A549 (cell line): ENCODE results near the gene SGSM1.
A peak's percentile ranks its signal among the peaks of the same experiment; 100 is the strongest.

Experiments
- CHD4 ChIP-seq: fragments of 200-600 bp; sonication (generic); IDR thresholded peaks from 2 replicates; pipeline ENCODE4 v1.6.1; 2016; ENCODE audit warnings: antibody characterized with exemption, mild to moderate bottlenecking, borderline replicate concordance
- EP300 ChIP-seq, 2 experiments: fragments of >200 bp; sonication (Bioruptor Twin); formaldehyde crosslinking; IDR thresholded peaks; 2 replicates in 1 of 2; 3 replicates in 1 of 2; pipeline ENCODE4 v1.6.1; 2016 to 2017
- HMGXB4 ChIP-seq: fragments of 250-450 bp; sonication (Bioruptor Pico); IDR thresholded peaks from 2 replicates; pipeline ENCODE4 v1.5.0; 2021; ENCODE audit warnings: mild to moderate bottlenecking, moderate library complexity, borderline replicate concordance
- JUNB ChIP-seq: fragments of >200 bp; sonication (Bioruptor Twin); formaldehyde crosslinking; IDR thresholded peaks from 2 replicates; pipeline ENCODE4 v1.6.1; 2016
- KDM1A ChIP-seq: fragments of 200-600 bp; sonication (generic); IDR thresholded peaks from 2 replicates; pipeline ENCODE4 v1.6.1; 2016; ENCODE audit warnings: low read depth, mild to moderate bottlenecking
- KDM5A ChIP-seq: fragments of 200-600 bp; sonication (generic); IDR thresholded peaks from 2 replicates; pipeline ENCODE4 v1.6.1; 2016; ENCODE audit warnings: antibody characterized with exemption, mild to moderate bottlenecking
- NR3C1 ChIP-seq: fragments of >200 bp; sonication (Bioruptor Twin); formaldehyde crosslinking; IDR thresholded peaks from 3 replicates; pipeline ENCODE4 v1.6.1; 2017
- PHF8 ChIP-seq: fragments of 200-600 bp; sonication (generic); IDR thresholded peaks from 2 replicates; pipeline ENCODE4 v1.6.1; 2016; ENCODE audit warnings: low read depth, mild to moderate bottlenecking, antibody characterized with exemption, moderate library complexity, borderline replicate concordance
- POLR2A ChIP-seq: IDR thresholded peaks from 2 replicates; pipeline ENCODE4 v1.6.1; 2012; ENCODE audit warnings: mild to moderate bottlenecking, low read length
- RAD21 ChIP-seq, 2 experiments: fragments of >200 bp in 1 of 2; sonication (Bioruptor Twin) in 1 of 2; formaldehyde crosslinking in 1 of 2; IDR thresholded peaks in 1 of 2; conservative IDR thresholded peaks in 1 of 2; 2 replicates in 1 of 2; 3 replicates in 1 of 2; pipeline ENCODE4 v1.6.1; 2012 to 2018; ENCODE audit warnings: inconsistent platforms in 1 of 2
- REST ChIP-seq: fragments of 200-600 bp; sonication (generic); IDR thresholded peaks from 2 replicates; pipeline ENCODE4 v1.6.1; 2016; ENCODE audit warnings: antibody characterized with exemption, mild to moderate bottlenecking, moderate library complexity
- TF ChIP-seq, protein P1 (sequence below): fragments of >200 bp; sonication (Bioruptor Twin); formaldehyde crosslinking; IDR thresholded peaks from 3 replicates; pipeline ENCODE4 v1.5.1; 2016
- TF ChIP-seq, protein P2 (sequence below): IDR thresholded peaks from 2 replicates; pipeline ENCODE4 v1.6.1; 2012

DNA sequence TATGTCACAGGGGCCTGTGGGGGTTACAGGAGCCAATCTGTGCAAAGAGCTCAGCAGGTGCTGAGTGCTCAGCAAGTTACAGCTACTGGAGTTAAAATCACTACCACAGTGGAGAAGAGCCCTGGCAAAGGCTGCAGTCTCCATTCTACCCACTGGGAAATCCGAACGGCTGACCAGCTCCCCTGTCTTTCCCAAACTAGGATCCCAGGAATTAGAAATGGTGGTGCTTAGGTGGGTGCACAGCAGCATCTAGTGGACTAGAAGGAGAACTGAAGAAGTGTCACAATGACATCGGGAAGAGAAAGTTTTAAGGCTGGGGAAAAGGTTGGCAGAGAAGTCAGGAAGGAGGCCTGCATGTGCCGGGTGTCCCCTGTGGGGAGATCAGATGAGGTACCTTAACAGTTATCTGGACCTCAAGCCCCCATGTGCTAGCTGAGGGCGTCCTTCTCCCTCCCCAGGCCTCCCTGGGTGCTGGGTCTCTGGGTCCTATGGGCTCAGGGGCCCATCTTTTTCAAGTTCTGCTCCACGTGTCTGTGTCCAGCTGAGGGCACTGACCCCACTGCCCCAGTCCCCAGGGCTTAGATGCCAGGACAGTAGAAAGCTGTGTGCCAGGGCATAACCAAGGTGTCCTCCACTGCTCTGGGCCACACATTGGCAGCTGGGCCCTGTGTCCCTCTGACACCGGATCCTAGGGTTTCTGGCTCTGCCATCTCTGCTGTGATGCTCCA is 33.4 kb upstream of the SGSM1 start:
- TF ChIP-seq, protein P1, sequence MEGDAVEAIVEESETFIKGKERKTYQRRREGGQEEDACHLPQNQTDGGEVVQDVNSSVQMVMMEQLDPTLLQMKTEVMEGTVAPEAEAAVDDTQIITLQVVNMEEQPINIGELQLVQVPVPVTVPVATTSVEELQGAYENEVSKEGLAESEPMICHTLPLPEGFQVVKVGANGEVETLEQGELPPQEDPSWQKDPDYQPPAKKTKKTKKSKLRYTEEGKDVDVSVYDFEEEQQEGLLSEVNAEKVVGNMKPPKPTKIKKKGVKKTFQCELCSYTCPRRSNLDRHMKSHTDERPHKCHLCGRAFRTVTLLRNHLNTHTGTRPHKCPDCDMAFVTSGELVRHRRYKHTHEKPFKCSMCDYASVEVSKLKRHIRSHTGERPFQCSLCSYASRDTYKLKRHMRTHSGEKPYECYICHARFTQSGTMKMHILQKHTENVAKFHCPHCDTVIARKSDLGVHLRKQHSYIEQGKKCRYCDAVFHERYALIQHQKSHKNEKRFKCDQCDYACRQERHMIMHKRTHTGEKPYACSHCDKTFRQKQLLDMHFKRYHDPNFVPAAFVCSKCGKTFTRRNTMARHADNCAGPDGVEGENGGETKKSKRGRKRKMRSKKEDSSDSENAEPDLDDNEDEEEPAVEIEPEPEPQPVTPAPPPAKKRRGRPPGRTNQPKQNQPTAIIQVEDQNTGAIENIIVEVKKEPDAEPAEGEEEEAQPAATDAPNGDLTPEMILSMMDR, result peak; percentile 49
- TF ChIP-seq RAD21 (conservative IDR thresholded peaks at IDR 0.05 in 1 of 2, IDR thresholded peaks at IDR 0.05 in 1 of 2) (peak; percentile 51 to 65; a peak in 4 of 5 replicates), KDM5A (no peak), HMGXB4 (CRISPR knock-in tag) (no peak), REST (no peak), POLR2A (no peak), KDM1A (no peak), PHF8 (no peak), JUNB (no peak), CHD4 (no peak), NR3C1 (no peak), EP300 (IDR thresholded peaks at IDR 0.05) (no peak)
- TF ChIP-seq, protein P2, sequence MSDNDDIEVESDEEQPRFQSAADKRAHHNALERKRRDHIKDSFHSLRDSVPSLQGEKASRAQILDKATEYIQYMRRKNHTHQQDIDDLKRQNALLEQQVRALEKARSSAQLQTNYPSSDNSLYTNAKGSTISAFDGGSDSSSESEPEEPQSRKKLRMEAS, result no peak
